Renal pelvis (tissue), 12 donors: ENCODE data around the gene OR52A5. TPM values are rescaled to one million over a fixed set of nuclear protein-coding genes. Genes with fewer than 3 reads are reported as not detected.
"Not testable (repeated sequence)": the region's sequence is repeated elsewhere in the genome, so short reads cannot be mapped to it uniquely, and the experiment has no call there.

Experiments used
- DNase-seq: peaks from one replicate; pipeline ENCODE4 v3.0.0-alpha.2; 2013
- long read RNA-seq, 16 experiments: transcript quantifications; one replicate each; lab custom pipeline, GENCODE V29; 2026
- polyA plus RNA-seq, 3 donors: library from polyadenylated mRNA; unstranded; fragments of 120-200 nt; gene quantifications; one replicate each; pipeline ENCODE4 v1.2.1, GENCODE V29; 2013; ENCODE audit not compliant: insufficient read length in 3 of 3

Gene OR52A5
- not detected for polyA plus RNA-seq
- long read RNA-seq, donor 1, result 0 reads
- long read RNA-seq, donor 2, result 0 reads
- long read RNA-seq, donor 3, result 0 reads
- long read RNA-seq, donor 4, result 0 reads
- long read RNA-seq, donor 5, result 0 reads
- long read RNA-seq, donor 6, result 0 reads
- long read RNA-seq, donor 7, result 0 reads
- long read RNA-seq, donor 8, result 0 reads
- long read RNA-seq, donor 9, result 0 reads
- long read RNA-seq, donor 10, result 0 reads
- long read RNA-seq, donor 11, result 0 reads
- long read RNA-seq, donor 12, result 0 reads
- long read RNA-seq, donor 13, result 0 reads
- long read RNA-seq, donor 14, result 0 reads
- long read RNA-seq, donor 15, result 0 reads
- long read RNA-seq, donor 16, result 0 reads

DNA sequence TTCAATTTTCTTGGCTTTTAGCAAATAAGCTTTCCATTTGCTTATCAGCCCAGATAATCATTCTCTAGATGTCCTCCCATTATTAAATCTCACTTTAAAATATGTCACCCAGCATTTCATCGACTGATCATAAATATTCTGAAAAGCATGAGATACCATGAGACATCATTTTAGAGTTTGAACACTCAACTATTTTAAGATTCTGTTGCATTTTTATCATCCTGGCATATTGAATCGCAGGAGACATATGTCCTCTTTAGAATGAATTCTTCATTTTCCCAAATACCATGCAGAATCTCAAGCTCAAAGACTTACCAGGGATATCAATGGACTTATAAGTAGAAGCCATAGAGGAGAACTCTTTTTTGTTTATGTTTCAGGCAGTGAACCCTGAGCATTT, at the start of gene OR52A5:
OR52A5 (minus strand) TSS at position 361 of the 400 bp plus-strand sequence. CDS start 5,714 bp downstream, outside the sequence.
- no peak for DNase-seq

DNA sequence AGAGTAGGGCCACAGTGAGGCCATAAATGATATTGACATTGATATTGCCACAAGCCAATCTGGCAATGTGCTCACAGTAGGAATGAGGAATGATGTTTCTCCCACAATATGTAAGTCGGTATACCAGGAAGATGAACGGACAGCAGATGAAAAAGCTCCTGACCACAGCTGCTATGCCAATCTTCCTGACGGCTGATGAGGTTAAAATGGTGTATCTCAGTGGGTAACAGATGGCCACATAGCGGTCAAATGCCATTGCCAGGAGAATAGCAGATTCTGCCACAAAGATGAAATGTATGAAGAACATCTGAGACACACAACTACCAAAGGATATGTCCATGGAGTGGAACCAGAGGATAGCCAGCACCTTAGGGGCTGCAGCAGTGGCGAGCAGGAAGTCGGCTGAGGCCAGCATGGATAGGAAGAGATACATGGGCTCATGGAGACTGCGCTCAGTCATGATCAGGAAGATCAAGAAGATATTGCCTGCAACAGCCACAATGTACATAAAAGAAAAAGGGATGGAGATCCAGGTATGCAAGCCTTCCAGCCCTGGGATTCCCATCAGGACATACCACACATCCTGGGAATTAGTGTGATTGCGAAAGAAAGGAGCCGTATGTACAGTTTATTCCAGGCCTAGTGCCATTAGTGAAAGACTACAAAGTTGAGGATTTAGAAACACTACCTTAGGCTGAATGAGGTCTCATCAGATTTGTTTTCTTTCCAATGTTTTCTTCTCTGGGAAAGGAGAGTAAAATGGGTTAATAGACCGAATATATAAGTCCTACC, 40.1 kb upstream of the OR52A5 start:
- DNase-seq, result no peak

DNA sequence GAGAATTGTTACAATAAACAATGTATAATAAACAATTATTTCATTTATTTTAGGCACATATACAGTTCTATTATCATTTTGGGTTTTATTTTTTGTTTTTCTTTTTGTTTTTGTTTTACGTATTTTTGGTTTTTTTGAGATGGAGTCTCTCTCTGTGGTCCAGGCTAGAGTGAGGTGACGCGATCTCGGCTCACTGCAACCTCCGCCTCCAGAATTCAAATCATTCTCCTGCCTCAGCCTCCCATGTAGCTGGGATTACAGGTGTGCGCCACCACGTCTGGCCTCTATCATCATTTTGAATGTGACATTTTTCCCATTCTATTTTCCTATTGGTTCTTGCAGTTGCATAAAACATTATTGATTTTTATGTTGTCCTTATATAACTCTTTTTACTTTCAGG, 36.8 kb upstream of the OR52A5 start:
- no peak for DNase-seq

DNA sequence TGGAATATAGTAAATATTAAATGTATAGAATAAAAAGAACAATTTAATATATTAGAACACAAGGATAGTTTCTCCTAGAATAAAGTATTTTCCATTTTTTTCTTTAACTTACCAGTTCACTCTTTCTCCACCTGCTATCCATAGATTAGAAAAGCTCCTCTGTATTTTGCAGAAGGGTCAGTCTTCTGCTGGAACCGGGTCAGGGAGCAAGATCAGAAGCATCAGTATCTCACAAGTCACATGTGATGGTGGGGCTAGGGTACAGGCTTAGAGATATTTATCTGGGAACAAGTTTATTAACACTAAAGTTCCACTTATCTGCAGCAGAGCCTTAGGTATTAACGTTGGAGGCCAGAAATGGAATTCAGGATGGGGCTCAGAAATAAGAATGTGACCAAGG, 33.7 kb upstream of the OR52A5 start:
- no peak for DNase-seq

DNA sequence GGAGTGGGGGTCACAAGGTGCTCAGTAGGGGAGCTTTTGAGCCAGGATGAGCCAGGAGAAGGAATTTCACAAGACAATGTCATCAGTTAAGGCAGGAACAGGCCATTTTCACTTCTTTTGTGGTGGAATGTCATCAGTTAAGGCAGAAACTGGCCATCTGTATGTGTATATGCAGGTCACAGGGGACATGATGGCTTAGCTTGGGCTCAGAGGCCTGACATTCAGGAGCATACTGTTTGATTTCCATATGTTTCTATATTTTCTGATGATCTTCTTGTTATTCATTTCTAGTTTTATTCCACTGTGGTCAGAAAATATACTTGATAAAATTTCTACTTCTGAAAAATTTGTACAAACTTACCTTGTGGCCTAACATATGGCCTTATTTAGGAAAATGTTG, 27.7 kb upstream of the OR52A5 start:
- not testable (repeated sequence) for DNase-seq

DNA sequence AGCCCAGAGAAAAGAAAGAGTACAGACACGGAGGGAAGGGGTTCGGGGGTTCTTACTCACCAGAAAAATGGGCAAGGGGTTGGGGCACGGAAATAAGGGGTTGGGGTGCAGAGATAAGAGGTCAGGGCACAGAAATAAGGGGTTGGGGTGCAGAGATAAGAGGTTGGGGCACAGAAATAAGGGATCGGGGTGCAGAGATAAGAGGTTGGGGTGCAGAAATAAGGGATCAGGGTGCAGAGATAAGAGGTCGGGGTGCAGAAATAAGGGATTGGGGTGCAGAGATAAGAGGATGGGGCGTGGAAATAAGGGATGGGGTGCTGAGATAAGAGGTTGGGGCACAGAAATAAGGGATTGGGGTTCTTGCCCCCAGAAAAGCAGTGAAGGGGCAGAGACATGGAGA, 26.7 kb upstream of the OR52A5 start:
- not testable (repeated sequence) for DNase-seq

DNA sequence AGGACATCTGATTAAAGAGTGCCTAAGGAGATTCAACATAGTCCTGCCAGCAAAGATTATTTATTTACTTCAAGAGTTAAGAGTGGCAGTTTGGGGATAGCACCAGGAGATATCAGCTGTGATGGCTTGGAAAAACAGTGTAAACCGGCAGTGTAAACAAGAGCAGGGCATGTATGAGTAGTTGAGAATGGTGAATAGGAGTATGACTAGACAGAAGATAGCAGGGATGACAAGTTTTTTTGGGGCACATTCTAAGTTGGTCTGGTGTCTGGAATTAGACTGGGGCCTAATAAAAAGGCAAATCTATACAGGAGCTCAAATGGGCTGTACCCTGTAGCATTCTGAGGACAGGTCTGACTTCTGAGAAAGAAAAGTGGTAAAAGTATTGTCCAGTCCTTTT, 22.9 kb upstream of the OR52A5 start:
- not testable (repeated sequence) for DNase-seq

DNA sequence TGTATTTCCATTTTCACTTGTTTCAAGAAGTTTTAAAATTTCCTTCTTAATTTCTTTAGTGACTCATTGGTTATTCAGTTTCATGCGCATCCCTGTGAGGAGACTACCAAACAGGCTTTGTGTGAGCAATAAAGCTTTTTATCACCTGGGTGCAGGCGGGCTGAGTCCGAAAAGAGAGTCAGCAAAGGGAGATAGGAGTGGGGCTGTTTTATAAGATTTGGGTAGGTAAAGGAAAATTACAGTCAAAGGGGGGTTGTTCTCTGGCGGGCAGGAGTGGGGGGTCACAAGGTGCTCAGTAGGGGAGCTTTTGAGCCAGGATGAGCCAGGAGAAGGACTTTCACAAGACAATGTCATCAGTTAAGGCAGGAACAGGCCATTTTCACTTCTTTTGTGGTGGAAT, 22.1 kb upstream of the OR52A5 start:
- not testable (repeated sequence) for DNase-seq

DNA sequence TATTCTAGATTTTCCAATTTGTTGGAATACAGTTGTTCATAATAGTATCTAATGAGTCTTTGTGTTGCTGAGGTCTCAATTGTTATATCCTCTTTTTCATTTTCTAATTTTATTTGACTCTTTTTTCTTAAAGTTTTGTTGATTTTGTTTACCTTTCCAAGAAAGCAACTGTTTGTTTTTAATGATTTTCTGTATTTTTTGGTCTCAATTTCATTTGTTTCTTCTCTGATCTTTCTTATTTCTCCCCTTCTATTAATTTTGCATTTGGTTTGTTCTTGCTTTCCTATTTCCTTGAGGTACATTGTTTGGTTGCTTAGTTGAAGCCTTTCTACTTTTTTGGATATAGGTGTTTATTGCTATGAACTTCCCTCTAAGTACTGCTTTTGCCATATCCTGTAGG, 21.6 kb upstream of the OR52A5 start:
- no peak for DNase-seq

DNA sequence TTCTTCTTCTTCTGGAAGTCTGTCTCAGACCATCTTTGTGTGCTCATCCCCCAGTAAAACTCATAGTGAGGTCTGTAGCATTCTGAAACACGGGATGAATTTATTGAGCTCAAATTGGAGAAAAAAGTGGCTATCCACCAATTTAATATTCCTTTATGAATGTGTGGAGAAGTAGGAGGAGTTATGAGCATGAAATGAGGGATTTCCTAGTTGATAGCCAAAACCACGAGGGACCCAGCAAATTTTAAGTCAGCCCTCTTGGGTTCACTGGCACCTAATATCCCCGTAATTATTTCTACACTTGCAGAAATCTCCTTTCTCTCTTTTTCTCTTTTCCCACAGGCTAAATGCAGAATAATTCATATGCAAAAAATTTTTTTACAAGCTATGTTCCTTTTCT, 16.5 kb upstream of the OR52A5 start, which contains the start of gene OR52A1:
OR52A1 (minus strand) TSS at position 101 of the 400 bp plus-strand sequence. CDS start 2,388 bp downstream, outside the sequence.
- no peak for DNase-seq

DNA sequence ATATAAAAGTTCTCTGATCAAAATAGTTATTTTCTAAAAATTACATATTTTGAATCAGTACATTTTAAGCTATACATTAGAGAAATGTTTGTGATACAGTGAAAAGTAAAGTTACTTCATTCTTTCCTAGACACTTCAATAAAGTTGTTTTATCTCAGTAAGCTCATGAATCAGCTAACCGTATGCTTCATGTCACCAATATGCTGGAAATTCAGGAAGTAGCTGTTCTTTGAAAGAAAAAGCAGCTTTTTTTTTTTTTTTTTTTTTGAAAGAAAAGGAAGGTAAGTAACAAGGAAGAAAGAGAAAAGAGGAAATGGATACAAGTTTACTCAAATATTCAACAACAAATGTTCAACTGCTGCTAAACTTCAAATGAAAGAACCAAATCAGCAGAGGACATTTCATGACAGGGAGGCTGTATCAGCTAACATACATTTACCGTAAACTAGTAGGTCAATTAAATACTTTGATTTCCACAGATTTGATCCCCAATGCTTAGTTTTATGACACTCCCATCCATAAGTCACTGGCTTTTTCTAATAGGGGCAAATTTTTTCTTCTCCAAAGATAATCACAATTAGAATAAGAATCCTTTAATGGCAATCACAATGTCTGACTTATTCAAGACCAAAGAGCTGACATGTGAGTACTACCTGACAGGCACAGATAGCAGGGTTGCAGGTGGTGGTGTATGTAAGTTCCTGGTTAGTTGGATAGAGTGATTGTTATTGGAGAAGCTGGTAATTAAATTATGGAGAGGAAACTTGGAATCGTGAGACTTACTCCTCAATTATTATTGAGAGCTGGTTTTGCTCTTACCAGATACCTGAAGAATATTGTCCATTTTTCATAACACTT, 15.6 kb upstream of the OR52A5 start:
- DNase-seq, result no peak

DNA sequence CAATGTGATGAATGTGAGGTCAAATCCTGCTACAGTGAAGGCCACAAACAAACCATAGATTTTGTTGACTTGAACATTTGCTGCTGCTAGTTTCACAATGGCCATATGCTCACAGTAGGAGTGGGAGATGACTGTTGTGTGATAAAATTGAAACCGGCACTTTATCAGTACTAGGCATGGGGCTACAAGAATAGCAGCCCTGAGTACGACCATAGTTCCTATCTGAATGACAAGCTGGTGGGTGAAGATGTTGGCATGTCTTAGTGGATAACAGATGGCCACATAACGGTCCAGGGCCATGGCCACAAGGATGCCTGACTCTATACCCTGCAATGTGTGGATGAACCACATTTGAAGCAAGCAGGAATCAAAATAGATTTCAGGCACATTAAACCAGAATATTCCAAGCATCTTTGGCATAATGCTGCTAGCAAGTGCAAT, 13.6 kb upstream of the OR52A5 start:
- no peak for DNase-seq

DNA sequence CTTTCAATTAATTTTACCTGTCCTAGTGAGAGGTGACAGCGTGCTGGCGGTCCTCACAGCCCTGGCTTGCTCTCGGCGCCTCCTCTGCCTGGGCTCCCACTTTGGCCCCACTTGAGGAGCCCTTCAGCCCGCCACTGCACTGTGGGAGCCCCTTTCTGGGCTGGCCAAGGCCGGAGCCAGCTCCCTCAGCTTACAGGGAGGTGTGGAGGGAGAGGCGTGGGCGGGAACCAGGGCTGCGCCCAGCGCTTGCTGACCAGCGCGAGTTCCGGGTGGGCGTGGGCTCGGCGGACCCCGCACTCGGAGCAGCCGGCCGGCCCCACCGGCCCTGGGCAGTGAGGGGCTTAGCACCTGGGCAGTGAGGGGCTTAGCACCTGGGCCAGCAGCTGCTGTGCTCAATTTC, 6.0 kb upstream of the OR52A5 start:
- DNase-seq, result not testable (repeated sequence)

DNA sequence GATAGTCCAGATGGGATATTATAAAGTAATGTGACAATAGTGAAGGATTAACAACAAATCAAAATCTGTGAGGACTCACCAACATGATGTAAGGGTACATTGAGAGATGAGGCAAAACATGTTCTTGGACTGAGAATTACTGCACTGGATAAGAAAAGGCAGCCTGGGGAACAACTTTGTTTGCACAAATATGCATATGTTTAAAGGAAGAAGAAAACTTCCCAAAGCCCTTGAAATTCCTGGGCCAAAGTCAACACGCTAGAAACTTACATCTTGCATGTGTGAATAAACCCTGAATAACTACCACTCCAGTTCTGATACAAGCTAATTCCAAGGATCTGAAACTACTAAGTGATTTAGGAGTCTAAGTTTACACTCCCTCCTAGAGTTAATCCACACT, 1.1 kb downstream of the OR52A5 start:
- DNase-seq, result no peak

DNA sequence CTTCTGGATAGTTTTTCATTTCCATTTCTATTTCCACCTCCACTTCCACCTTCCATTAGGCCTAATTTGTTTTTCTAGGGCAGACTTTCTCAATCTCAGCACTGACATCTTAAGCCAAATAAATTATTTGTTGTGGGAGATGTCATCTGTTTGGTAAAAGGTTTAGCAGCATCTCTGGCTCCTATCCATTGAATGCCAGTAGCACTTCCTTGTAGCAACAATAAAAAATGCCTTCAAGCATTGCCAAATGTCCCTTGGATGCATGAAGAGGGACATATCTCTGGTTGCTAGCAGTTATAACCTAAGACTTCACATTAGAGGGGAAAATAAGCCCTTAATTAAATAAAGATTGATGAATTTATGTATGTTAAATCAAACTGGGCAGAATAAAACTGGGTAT, 1.9 kb downstream of the OR52A5 start:
- DNase-seq, result no peak

DNA sequence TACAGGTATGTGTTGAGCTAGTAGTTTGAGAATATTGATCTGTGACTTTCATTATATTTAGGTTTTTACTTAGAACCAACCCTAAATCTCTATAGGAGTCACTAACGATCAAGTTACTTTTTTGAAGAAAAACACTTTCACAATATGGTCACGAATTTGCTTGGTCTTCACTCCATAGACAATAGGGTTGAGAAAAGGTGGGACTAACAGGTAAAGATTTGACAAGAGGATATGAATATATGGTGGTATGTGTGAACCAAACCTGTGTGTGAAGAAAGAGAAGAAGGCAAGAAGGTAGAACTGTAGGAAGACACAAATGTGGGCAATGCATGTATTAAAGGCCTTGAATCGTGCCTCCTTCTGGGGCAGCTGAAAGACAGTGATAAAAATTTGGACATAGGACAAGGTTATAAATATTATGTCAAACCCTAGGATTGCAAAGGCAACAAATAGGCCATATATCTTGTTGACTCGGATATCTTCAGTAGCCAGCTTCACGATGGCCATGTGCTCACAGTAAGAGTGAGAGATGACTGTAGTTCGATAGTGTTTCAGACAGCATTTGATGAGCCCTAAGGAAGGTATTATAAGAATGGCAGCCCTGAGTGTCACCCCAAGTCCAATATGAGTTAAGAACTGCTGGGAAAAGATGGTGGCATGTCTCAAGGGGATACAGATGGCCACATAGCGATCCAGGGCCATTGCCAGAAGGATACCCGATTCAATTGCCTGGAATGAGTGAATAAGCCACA, 6.4 kb downstream of the OR52A5 start:
- no peak for DNase-seq

DNA sequence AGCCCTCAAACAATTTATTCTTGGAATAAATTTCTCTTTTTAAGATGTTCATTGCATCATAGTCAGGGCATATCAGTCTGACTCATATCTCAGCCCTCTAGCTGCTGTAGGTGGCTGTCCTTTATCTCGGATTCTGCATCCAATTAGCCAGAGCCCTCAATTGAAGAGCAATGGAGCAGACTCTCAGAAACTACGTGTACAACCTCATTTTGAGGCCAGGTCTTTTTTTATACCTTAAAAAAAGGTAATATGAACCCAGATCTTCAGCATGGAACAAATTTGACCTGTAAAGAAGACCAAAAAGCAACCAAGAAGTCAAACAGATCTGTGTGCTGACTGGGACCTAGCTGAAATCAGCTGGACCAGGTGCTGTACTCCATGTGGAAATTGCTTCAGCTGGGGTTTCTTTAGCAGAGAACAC, 8.7 kb downstream of the OR52A5 start:
- no peak for DNase-seq

DNA sequence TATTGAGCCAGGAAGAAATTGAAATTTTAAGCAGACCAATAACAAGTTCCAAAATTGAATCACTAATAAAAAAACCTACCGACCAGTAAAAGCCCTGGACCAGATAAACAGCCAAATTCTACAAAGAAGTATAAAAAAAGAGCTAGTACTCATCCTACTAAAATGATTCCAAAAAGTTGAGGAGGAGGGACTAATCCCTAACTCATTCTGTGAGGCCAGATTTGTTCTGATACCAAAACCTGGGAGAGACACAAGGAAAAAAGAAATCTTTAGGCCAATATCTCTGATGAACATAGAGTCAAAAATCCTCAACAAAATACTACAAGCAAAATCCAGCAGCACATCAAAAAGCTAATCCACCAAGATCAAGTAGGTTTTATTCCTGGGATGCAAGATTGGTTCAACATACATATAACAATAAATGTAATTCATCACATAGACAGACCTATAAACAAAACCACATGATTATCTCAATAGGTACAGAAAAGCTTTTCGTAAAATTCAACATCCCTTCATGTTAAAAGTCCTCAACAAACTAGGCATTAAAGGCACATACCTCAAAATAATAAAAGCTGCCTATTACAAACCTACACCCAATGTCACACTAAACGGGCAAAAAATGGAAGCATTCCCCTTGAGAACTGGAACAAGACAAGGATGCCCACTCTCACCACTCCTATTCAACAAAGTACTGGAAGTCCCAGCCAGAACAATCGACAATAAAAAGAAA, 13.1 kb downstream of the OR52A5 start:
- no peak for DNase-seq

DNA sequence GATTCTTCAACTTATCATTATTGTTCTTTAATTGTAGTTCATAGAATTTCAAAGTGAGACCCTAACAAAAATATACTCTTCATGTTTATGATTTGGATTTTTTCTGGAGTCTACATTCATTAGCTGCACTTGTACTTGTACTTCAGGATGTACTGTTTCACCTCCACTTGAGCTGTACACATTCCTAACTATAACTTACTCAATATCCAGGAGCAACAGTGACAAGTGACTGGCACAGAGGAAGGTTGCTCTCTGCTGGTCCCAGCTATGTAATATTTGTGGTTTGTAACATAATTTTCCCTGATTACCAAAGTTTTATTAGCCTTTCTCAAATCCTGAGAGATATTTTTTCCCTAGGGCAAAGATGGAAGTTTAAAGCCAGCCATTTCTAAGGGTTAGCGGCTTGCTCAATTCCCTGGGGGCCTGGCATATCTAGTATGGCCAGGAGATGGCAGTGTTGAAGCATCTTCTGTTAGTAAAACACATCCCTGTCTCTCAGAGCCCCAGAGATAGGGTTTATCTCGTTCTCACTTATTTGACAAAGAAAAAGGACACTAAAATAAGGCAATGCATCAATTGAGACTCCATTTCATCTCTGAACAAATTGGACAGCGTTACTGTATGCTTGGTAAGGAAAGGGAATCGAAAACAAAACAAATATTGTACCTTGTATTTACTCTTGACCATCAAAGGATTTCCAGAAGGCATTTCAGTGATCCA, 14.2 kb downstream of the OR52A5 start:
- peak; percentile 58 for DNase-seq

DNA sequence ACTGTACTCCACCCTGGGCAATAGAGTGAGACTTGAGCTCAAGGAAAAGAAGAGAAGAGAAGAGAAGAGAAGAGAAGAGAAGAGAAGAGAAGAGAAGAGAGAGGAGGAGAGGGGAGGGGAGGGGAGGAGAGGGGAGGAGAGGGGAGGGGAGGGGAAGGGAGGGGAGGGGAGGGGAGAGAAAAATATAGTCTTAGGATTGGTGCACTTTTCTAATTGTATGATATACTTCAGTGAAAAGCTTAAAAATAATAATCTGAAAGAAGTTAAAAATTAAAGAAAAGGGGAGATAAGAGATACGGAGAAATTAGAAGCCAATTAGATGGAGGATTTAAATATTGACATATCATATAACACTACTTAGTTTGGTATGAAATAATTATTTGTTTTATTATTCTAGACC, 19.3 kb downstream of the OR52A5 start:
- no peak for DNase-seq
